ENCODE results near the gene ACAD9. TPM values are rescaled to one million over a fixed set of nuclear protein-coding genes. Genes with fewer than 3 reads are reported as not detected.

The ACAD9 gene
- total and polyA plus RNA-seq, 9 of the 15 experiments (the other 6 are each of a cell fraction or from before 2014, with no cell fraction given): 10.2 to 32.6 (median 22.8) TPM

- TF ChIP-seq CEBPZ (IDR thresholded peaks at IDR 0.05; ENCODE audit: borderline replicate concordance, low read depth, low read length) (peak; percentile 76), TBL1XR1 (IDR thresholded peaks at IDR 0.05; ENCODE audit: low read length in 2 of 2) (no peak), PRDM10 (IDR thresholded peaks at IDR 0.05; ENCODE audit: partially characterized antibody) (no peak), YY1 (IDR thresholded peaks at IDR 0.05; ENCODE audit: borderline replicate concordance in 1 of 3, control insufficient read depth in 1 of 3, extremely low read depth in 1 of 3, insufficient read depth in 3 of 3, insufficient read length in 1 of 3, insufficient replicate concordance in 2 of 3, low read depth in 1 of 3, low read length in 2 of 3) (peak in 1 of 3 experiments; percentile 7), RB1 (IDR thresholded peaks at IDR 0.05; ENCODE audit: low read depth) (0 out of 2 replicates have a peak, but pooled peaks have one; percentile 26), ZKSCAN1 (IDR thresholded peaks at IDR 0.05; ENCODE audit: low read depth, low read length) (no peak), CC2D1A (IDR thresholded peaks at IDR 0.05) (no peak), NCOA2 (IDR thresholded peaks at IDR 0.05; ENCODE audit: partially characterized antibody in 2 of 2) (no peak), BCLAF1 (IDR thresholded peaks at IDR 0.05; ENCODE audit: borderline replicate concordance in 1 of 2, control insufficient read depth in 1 of 2, low read depth in 2 of 2, low read length in 1 of 2) (no peak), ZNF121 (CRISPR knock-in tag; conservative IDR thresholded peaks at IDR 0.05) (no peak), XRCC3 (IDR thresholded peaks at IDR 0.05) (peak; percentile 70; the same call in 1 of the 2 replicates), CBX1 (IDR thresholded peaks at IDR 0.05; ENCODE audit: low read depth) (peak; percentile 92), NR2C1 (IDR thresholded peaks at IDR 0.05) (no peak), NR2C1 (tag; IDR thresholded peaks at IDR 0.05) (peak; percentile 45), CCAR2 (IDR thresholded peaks at IDR 0.05; ENCODE audit: low read depth, low read length) (no peak), ZFP30 (CRISPR knock-in tag; IDR thresholded peaks at IDR 0.05; ENCODE audit: borderline replicate concordance) (no peak), SAFB2 (IDR thresholded peaks at IDR 0.05; ENCODE audit: borderline replicate concordance, low read depth, low read length, severe bottlenecking) (no peak)
Observed at GRCh38 chr3:128859630-128860029, 19.8 kb upstream of the ACAD9 start (continued).
